Loucy (cell line): ENCODE results near the gene SLC6A13.

ENCODE experiments used
- H2AFZ ChIP-seq: fragments of 200-600 bp; sonication (generic); 2 replicates; pipeline ENCODE4 v1.6.0; 2016; ENCODE audit warnings: antibody characterized with exemption, mild to moderate bottlenecking, low read length, moderate library complexity
- H3F3A ChIP-seq: fragments of 200-600 bp; 2 replicates; pipeline ENCODE4 v1.6.0; 2016; ENCODE audit warnings: antibody characterized with exemption, low read depth, mild to moderate bottlenecking
- H3K27me3 ChIP-seq: fragments of 200-600 bp; sonication (generic); 2 replicates; pipeline ENCODE4 v1.6.1; 2014; ENCODE audit warnings: low read length, mild to moderate bottlenecking; ENCODE audit not compliant: insufficient read depth, poor library complexity, severe bottlenecking
- H3K36me3 ChIP-seq: fragments of 200-600 bp; sonication (generic); 2 replicates; pipeline ENCODE4 v1.6.1; 2016; ENCODE audit warnings: low read length; ENCODE audit not compliant: insufficient read depth
- H3K4me1 ChIP-seq: fragments of 200-600 bp; sonication (generic); 2 replicates; pipeline ENCODE4 v1.5.1; 2014; ENCODE audit warnings: low read length, mild to moderate bottlenecking; ENCODE audit not compliant: insufficient read depth, poor library complexity, severe bottlenecking
- H3K4me2 ChIP-seq: fragments of 200-600 bp; sonication (generic); 2 replicates; pipeline ENCODE4 v1.6.0; 2014; ENCODE audit warnings: antibody characterized with exemption, low read length, low read depth, mild to moderate bottlenecking; ENCODE audit not compliant: poor library complexity, severe bottlenecking
- H3K4me3 ChIP-seq: fragments of 200-600 bp; sonication (generic); 2 replicates; pipeline ENCODE4 v1.5.1; 2014; ENCODE audit warnings: low read length, mild to moderate bottlenecking, mixed read lengths; ENCODE audit not compliant: poor library complexity, severe bottlenecking
- H3K79me2 ChIP-seq: fragments of 200-600 bp; sonication (generic); 2 replicates; pipeline ENCODE4 v1.6.1; 2014; ENCODE audit warnings: low read length; ENCODE audit not compliant: insufficient read depth
- H3K9ac ChIP-seq: fragments of 200-600 bp; sonication (generic); 2 replicates; pipeline ENCODE4 v1.6.0; 2014; ENCODE audit warnings: mild to moderate bottlenecking, low read depth, low read length, moderate library complexity; ENCODE audit not compliant: poor library complexity, severe bottlenecking
- H3K9me2 ChIP-seq: fragments of 200-600 bp; sonication (generic); replicated peaks from 2 replicates; pipeline ENCODE4 v1.6.1; 2016; ENCODE audit warnings: low read depth, low read length, mixed read lengths
- H3K9me3 ChIP-seq: fragments of 200-600 bp; sonication (generic); 2 replicates; pipeline ENCODE4 v1.6.1; 2014; ENCODE audit warnings: mild to moderate bottlenecking, antibody characterized with exemption, low read length, low read depth; ENCODE audit not compliant: insufficient read depth
- H4K20me1 ChIP-seq: fragments of 200-600 bp; sonication (generic); 2 replicates; pipeline ENCODE4 v1.6.0; 2014; ENCODE audit warnings: antibody characterized with exemption, low read length, mild to moderate bottlenecking; ENCODE audit not compliant: insufficient read depth, poor library complexity, severe bottlenecking
- EZH2phosphoT487 ChIP-seq: fragments of 200-600 bp; IDR thresholded peaks from 2 replicates; pipeline ENCODE4 v1.6.1; 2018; ENCODE audit warnings: antibody characterized with exemption, mild to moderate bottlenecking, moderate library complexity, borderline replicate concordance
- TF ChIP-seq, protein P1 (sequence below): fragments of 200-600 bp; sonication (generic); conservative IDR thresholded peaks from 2 replicates; pipeline ENCODE4 v1.5.1; 2014; ENCODE audit warnings: mild to moderate bottlenecking, antibody characterized with exemption, low read length

The SLC6A13 gene

GRCh38 chr12:268483-268840, 5.8 kb upstream of the SLC6A13 start:
- H3K4me2 ChIP-seq: no peak overlapping the region
- no peaks in the 10 kb centered on the region for H3K79me2 ChIP-seq
- peaks cover 46% of the 10 kb centered on the region for H3K4me1 ChIP-seq
- no peaks in the 10 kb centered on the region for H4K20me1 ChIP-seq
- TF ChIP-seq, protein P1, sequence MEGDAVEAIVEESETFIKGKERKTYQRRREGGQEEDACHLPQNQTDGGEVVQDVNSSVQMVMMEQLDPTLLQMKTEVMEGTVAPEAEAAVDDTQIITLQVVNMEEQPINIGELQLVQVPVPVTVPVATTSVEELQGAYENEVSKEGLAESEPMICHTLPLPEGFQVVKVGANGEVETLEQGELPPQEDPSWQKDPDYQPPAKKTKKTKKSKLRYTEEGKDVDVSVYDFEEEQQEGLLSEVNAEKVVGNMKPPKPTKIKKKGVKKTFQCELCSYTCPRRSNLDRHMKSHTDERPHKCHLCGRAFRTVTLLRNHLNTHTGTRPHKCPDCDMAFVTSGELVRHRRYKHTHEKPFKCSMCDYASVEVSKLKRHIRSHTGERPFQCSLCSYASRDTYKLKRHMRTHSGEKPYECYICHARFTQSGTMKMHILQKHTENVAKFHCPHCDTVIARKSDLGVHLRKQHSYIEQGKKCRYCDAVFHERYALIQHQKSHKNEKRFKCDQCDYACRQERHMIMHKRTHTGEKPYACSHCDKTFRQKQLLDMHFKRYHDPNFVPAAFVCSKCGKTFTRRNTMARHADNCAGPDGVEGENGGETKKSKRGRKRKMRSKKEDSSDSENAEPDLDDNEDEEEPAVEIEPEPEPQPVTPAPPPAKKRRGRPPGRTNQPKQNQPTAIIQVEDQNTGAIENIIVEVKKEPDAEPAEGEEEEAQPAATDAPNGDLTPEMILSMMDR: no peak
- no peak for TF ChIP-seq EZH2phosphoT487
- H3K27me3 ChIP-seq: no peaks in the 10 kb centered on the region
- H3F3A ChIP-seq: peaks cover 16% of the 10 kb centered on the region
- H2AFZ ChIP-seq: no peak overlapping the region
- H3K36me3 ChIP-seq: no peaks in the 10 kb centered on the region
- no peak overlapping the region for H3K9ac ChIP-seq
- no peaks in the 10 kb centered on the region for H3K9me3 ChIP-seq
- no peak overlapping the region for H3K4me3 ChIP-seq
- no peaks in the 10 kb centered on the region for H3K9me2 ChIP-seq

- TF ChIP-seq, protein P1: no peak
- TF ChIP-seq EZH2phosphoT487: no peak
- Histone ChIP-seq H2AFZ (no peak overlapping the region), H3K4me1 (peaks cover 45% of the 10 kb centered on the region), H3K4me2 (no peak overlapping the region), H3K9me2 (no peaks in the 10 kb centered on the region), H3F3A (peaks cover 16% of the 10 kb centered on the region), H3K79me2 (no peaks in the 10 kb centered on the region), H3K4me3 (no peak overlapping the region), H3K27me3 (no peaks in the 10 kb centered on the region), H3K9ac (no peak overlapping the region), H4K20me1 (no peaks in the 10 kb centered on the region), H3K9me3 (no peaks in the 10 kb centered on the region), H3K36me3 (no peaks in the 10 kb centered on the region)
Measured at GRCh38 chr12:267581-268482, 5.2 kb upstream of the SLC6A13 start.

DNA sequence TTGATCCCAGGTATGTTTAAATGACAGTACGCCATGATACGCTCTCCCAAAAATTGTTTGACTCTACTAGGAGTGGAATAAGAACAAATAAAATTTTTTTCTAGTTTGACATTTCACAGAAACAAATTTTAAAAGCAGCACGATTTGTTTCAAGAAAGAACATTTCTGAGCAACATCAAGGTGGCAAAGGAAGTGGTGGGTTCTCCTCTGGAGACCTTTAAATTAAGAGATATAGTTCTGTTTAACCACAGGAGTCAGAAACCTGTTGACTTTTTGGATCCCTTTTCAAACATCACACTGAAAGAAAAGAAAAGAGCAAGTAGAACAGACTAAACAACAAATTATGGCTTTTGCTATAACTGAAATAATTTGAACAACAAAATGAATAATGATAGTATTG, 2.5 kb upstream of the SLC6A13 start:
- Histone ChIP-seq H3K9me2 (no peaks in the 10 kb centered on the region), H3F3A (peaks cover 24% of the 10 kb centered on the region), H3K4me2 (peak overlapping the region; percentile 67), H3K4me1 (peaks cover 67% of the 10 kb centered on the region), H3K36me3 (no peaks in the 10 kb centered on the region), H3K79me2 (peaks cover 3% of the 10 kb centered on the region; the same call in 1 of the 2 replicates), H3K9ac (peak overlapping the region; percentile 42), H4K20me1 (no peaks in the 10 kb centered on the region), H3K4me3 (peak overlapping the region; percentile 37), H3K9me3 (no peaks in the 10 kb centered on the region), H3K27me3 (no peaks in the 10 kb centered on the region), H2AFZ (no peak overlapping the region)
- TF ChIP-seq, protein P1: no peak
- TF ChIP-seq EZH2phosphoT487: no peak
